K562 (cell line): Measurements from ENCODE around the gene PDE11A. TPM values are rescaled to one million over a fixed set of nuclear protein-coding genes. Genes with fewer than 3 reads are reported as not detected.

ENCODE experiments used
- CBX8 ChIP-seq: fragments of 200-600 bp; sonication (generic); IDR thresholded peaks from 2 replicates; pipeline ENCODE4 v1.6.1; 2012; ENCODE audit warnings: borderline replicate concordance, mixed run types, low read depth, mild to moderate bottlenecking, moderate library complexity, mixed read lengths, low read length, control low read depth, inconsistent platforms; ENCODE audit not compliant: poor library complexity, severe bottlenecking; ENCODE audit errors: extremely low read depth
- CCNT2 ChIP-seq: IDR thresholded peaks from 2 replicates; pipeline ENCODE4 v1.6.1; 2011; ENCODE audit warnings: borderline replicate concordance, low read depth, mild to moderate bottlenecking, moderate library complexity, mixed read lengths, low read length; ENCODE audit not compliant: insufficient read length; ENCODE audit errors: extremely low read depth
- ETV6 ChIP-seq, 3 experiments: fragments of 150-350 bp in 1 of 3; sonication (generic) in 1 of 3; formaldehyde crosslinking in 1 of 3; IDR thresholded peaks; 2 replicates each; pipeline versions ENCODE4 v1.6.1 to v1.8.0; 2014 to 2022; ENCODE audit warnings: borderline replicate concordance in 2 of 3, low read depth in 2 of 3, antibody characterized with exemption in 1 of 3, low read length in 1 of 3, mild to moderate bottlenecking in 1 of 3, missing genetic modification reagents in 1 of 3
- HINFP ChIP-seq: fragments of 450-650 bp; conservative IDR thresholded peaks from 2 replicates; pipeline ENCODE4 v1.6.1; 2016; ENCODE audit warnings: missing genetic modification characterization, low read depth, mild to moderate bottlenecking, control low read depth, missing compliant biosample characterization
- LARP7 ChIP-seq: fragments of 450-650 bp; IDR thresholded peaks from 2 replicates; pipeline ENCODE4 v1.6.1; 2016
- MYBL2 ChIP-seq, 2 experiments: fragments of 450-650 bp in 1 of 2; sonication (generic) in 1 of 2; formaldehyde crosslinking in 1 of 2; IDR thresholded peaks; 2 replicates each; pipeline versions ENCODE4 v1.6.1 to v1.8.1; 2017 to 2022; ENCODE audit warnings: borderline replicate concordance in 1 of 2, inconsistent platforms in 1 of 2, low read depth in 1 of 2, mild to moderate bottlenecking in 1 of 2, missing genetic modification reagents in 1 of 2, moderate library complexity in 1 of 2
- POLR2A ChIP-seq: fragments of 450-650 bp; conservative IDR thresholded peaks from 2 replicates; pipeline ENCODE4 v1.6.1; 2016
- SLC30A9 ChIP-seq: fragments of 250-450 bp; sonication (Bioruptor Pico); IDR thresholded peaks from 2 replicates; pipeline ENCODE4 v1.8.0; 2022; ENCODE audit warnings: mild to moderate bottlenecking, moderate library complexity
- SMC3 ChIP-seq: conservative IDR thresholded peaks from 2 replicates; pipeline ENCODE4 v1.6.1; 2011; ENCODE audit warnings: low read depth, low read length, improper control_type of control experiment; ENCODE audit not compliant: insufficient read depth
- UBTF ChIP-seq, 2 experiments: IDR thresholded peaks; 2 replicates each; pipeline ENCODE4 v1.6.1; 2012; ENCODE audit warnings: improper control_type of control experiment in 2 of 2, low read depth in 2 of 2, low read length in 2 of 2, borderline replicate concordance in 1 of 2
- VEZF1 ChIP-seq: fragments of 200-800 bp; sonication (Bioruptor generic); IDR thresholded peaks from 2 replicates; pipeline ENCODE4 v1.6.1; 2017; ENCODE audit warnings: missing genetic modification characterization, missing compliant biosample characterization
- ZBTB26 ChIP-seq: fragments of 450-650 bp; formaldehyde crosslinking; IDR thresholded peaks from 2 replicates; pipeline ENCODE4 v1.4.0; 2022; ENCODE audit warnings: missing genetic modification characterization
- ZBTB43 ChIP-seq: sonication (generic); formaldehyde crosslinking; IDR thresholded peaks from 2 replicates; pipeline ENCODE4 v1.8.0; 2023; ENCODE audit warnings: mild to moderate bottlenecking, missing genetic modification reagents
- ZNF143 ChIP-seq: sonication (generic); formaldehyde crosslinking; IDR thresholded peaks from 2 replicates; pipeline ENCODE4 v1.9.0; 2022; ENCODE audit warnings: mild to moderate bottlenecking, missing genetic modification reagents
- ZNF431 ChIP-seq: sonication (generic); formaldehyde crosslinking; IDR thresholded peaks from 2 replicates; pipeline ENCODE4 v1.8.0; 2022; ENCODE audit warnings: mild to moderate bottlenecking, missing genetic modification reagents
- ZZZ3 ChIP-seq: fragments of 450-650 bp; IDR thresholded peaks from 2 replicates; pipeline ENCODE4 v1.6.1; 2016; ENCODE audit warnings: antibody characterized with exemption, mild to moderate bottlenecking, moderate library complexity
- polyA plus RNA-seq, 8 experiments: library from polyadenylated mRNA; depleted of rRNA in 4 of 8; stranded (reverse) in 5 of 8; unstranded in 3 of 8; fragments of >200 nt; fragmentation: Nextera tagmentation in 2 of 8; fragmentation: Illumina TruSeq in 1 of 8; extraction: Ambion mirVana in 2 of 8; extraction: Trizol in 1 of 8; gene quantifications; 2 replicates each; pipeline versions ENCODE4 v1.2.1 to v1.2.3, GENCODE V29; 2011 to 2014; ENCODE audit warnings: inconsistent platforms in 1 of 8, missing spikeins in 1 of 8
- total RNA-seq, 7 experiments: library from RNA; depleted of rRNA in 6 of 7; stranded (reverse); fragments of >200 nt in 6 of 7; fragmentation: Illumina TruSeq in 2 of 7; extraction: Trizol in 2 of 7; gene quantifications; 2 replicates each; pipeline versions ENCODE4 v1.2.1 to v1.2.3, GENCODE V29; 2011 to 2021; ENCODE audit warnings: low replicate concordance in 1 of 7

Gene PDE11A
- total and polyA plus RNA-seq, 9 of the 15 experiments (the other 6 are each of a cell fraction or from before 2014, with no cell fraction given) = 3.2 to 22.1 (median 5.7) TPM

- TF ChIP-seq HINFP = 0 out of 2 replicates have a peak, but pooled peaks have one; percentile 24
- no peak for TF ChIP-seq ZBTB43 (CRISPR knock-in tag)
- no peak for TF ChIP-seq SLC30A9 (CRISPR knock-in tag)
- peak; percentile 78 for TF ChIP-seq CCNT2
- TF ChIP-seq ZNF431 (CRISPR knock-in tag) = no peak
- TF ChIP-seq SMC3 = no peak
- TF ChIP-seq LARP7 = no peak
- no peak for TF ChIP-seq ZNF143
- no peak for TF ChIP-seq ETV6 (IDR thresholded peaks at IDR 0.05; ENCODE audit: borderline replicate concordance in 1 of 2, low read depth in 2 of 2, low read length in 1 of 2)
- no peak for TF ChIP-seq ETV6 (CRISPR knock-in tag; IDR thresholded peaks at IDR 0.05; ENCODE audit: borderline replicate concordance)
- TF ChIP-seq CBX8 = no peak
- no peak for TF ChIP-seq POLR2A
- no peak for TF ChIP-seq UBTF (IDR thresholded peaks at IDR 0.05; ENCODE audit: borderline replicate concordance in 1 of 2, low read depth in 2 of 2, low read length in 2 of 2)
- no peak for TF ChIP-seq ZZZ3
- peak; percentile 50; the same call in 1 of the 2 replicates for TF ChIP-seq VEZF1 (CRISPR knock-in tag)
- no peak for TF ChIP-seq MYBL2 (IDR thresholded peaks at IDR 0.05; ENCODE audit: low read depth)
- TF ChIP-seq MYBL2 (CRISPR knock-in tag; IDR thresholded peaks at IDR 0.05; ENCODE audit: borderline replicate concordance) = no peak
- 0 out of 2 replicates have a peak, but pooled peaks have one; percentile 39 for TF ChIP-seq ZBTB26 (CRISPR knock-in tag)
Observed at GRCh38 chr2:177679611-177680605, 392.7 kb downstream of the PDE11A start (continued).
